MM.1S (cell line): ENCODE results near the gene HOXC11.

Source experiments
- DNase-seq: peaks from one replicate; pipeline ENCODE4 v3.0.0-alpha.2; 2015
- H2AFZ ChIP-seq: fragments of 300-600 bp; sonication (generic); 2 replicates; pipeline ENCODE4 v1.6.0; 2016; ENCODE audit warnings: antibody characterized with exemption, low read length
- H3F3A ChIP-seq: fragments of 300-600 bp; sonication (generic); 2 replicates; pipeline ENCODE4 v1.6.1; 2016; ENCODE audit warnings: mild to moderate bottlenecking, antibody characterized with exemption, low read length, moderate library complexity, mixed read lengths; ENCODE audit not compliant: insufficient read depth
- H3K27ac ChIP-seq: fragments of 300-600 bp; sonication (generic); 2 replicates; pipeline ENCODE4 v1.5.1; 2016; ENCODE audit warnings: mild to moderate bottlenecking, low read length
- H3K27me3 ChIP-seq: fragments of 300-600 bp; sonication (generic); replicated peaks from 2 replicates; pipeline ENCODE4 v1.6.0; 2016; ENCODE audit warnings: low read length; ENCODE audit not compliant: insufficient read depth
- H3K36me3 ChIP-seq: fragments of 300-600 bp; sonication (generic); replicated peaks from 2 replicates; pipeline ENCODE4 v1.6.1; 2016; ENCODE audit warnings: mild to moderate bottlenecking, low read length, mixed read lengths; ENCODE audit not compliant: insufficient read depth
- H3K4me1 ChIP-seq: fragments of 300-600 bp; sonication (generic); 2 replicates; pipeline ENCODE4 v1.6.1; 2016; ENCODE audit warnings: low read length, mixed read lengths
- H3K4me2 ChIP-seq: fragments of 300-600 bp; sonication (generic); 2 replicates; pipeline ENCODE4 v1.6.0; 2016; ENCODE audit warnings: low read depth, low read length
- H3K4me3 ChIP-seq: fragments of 300-600 bp; sonication (generic); 2 replicates; pipeline ENCODE4 v1.5.1; 2016; ENCODE audit warnings: low read length, mixed read lengths
- H3K79me2 ChIP-seq: fragments of 300-600 bp; sonication (generic); 2 replicates; pipeline ENCODE4 v1.6.1; 2016; ENCODE audit warnings: mixed run types, low read length, mixed read lengths
- H3K9ac ChIP-seq: fragments of 300-600 bp; sonication (generic); 2 replicates; pipeline ENCODE4 v1.6.1; 2016; ENCODE audit warnings: low read length, mixed read lengths
- H3K9me2 ChIP-seq: fragments of 300-600 bp; sonication (generic); replicated peaks from 2 replicates; pipeline ENCODE4 v1.6.1; 2016; ENCODE audit warnings: mild to moderate bottlenecking, low read length, mixed read lengths; ENCODE audit not compliant: insufficient read depth
- H3K9me3 ChIP-seq: fragments of 300-600 bp; sonication (generic); replicated peaks from 2 replicates; pipeline ENCODE4 v1.6.1; 2016; ENCODE audit warnings: mild to moderate bottlenecking, low read length, mixed read lengths; ENCODE audit not compliant: insufficient read depth
- H4K20me1 ChIP-seq: fragments of 300-600 bp; sonication (generic); 2 replicates; pipeline ENCODE4 v1.6.1; 2016; ENCODE audit warnings: mild to moderate bottlenecking, low read length, moderate library complexity, mixed read lengths; ENCODE audit not compliant: insufficient read depth
- CTCF ChIP-seq: fragments of 300-600 bp; sonication (generic); IDR thresholded peaks from 2 replicates; pipeline ENCODE4 v1.5.1; 2016; ENCODE audit warnings: antibody characterized with exemption, low read length, mixed read lengths
- EZH2 ChIP-seq: fragments of 300-600 bp; sonication (generic); optimal IDR thresholded peaks from 2 replicates; pipeline ENCODE3; 2017; ENCODE audit warnings: low read depth, mild to moderate bottlenecking, antibody characterized with exemption, low read length, mixed read lengths
- EZH2phosphoT487 ChIP-seq: fragments of 300-600 bp; sonication (generic); IDR thresholded peaks from 2 replicates; pipeline ENCODE4 v1.6.1; 2018; ENCODE audit warnings: antibody characterized with exemption, low read length

HOXC11 gene

GRCh38 chr12:53939141-53940108, 33.5 kb upstream of the HOXC11 start:
- no peaks in the 10 kb centered on the region for H3K9me2 ChIP-seq
- H3K4me3 ChIP-seq, result no peak overlapping the region
- peaks cover 94% of the 10 kb centered on the region for H3K27me3 ChIP-seq
- no peak overlapping the region for H3K9ac ChIP-seq
- no peak overlapping the region for H3K4me2 ChIP-seq
- H3K27ac ChIP-seq, result no peak overlapping the region
- no peaks in the 10 kb centered on the region for H3F3A ChIP-seq
- no peaks in the 10 kb centered on the region for H3K9me3 ChIP-seq
- H3K4me1 ChIP-seq, result no peaks in the 10 kb centered on the region
- no peaks in the 10 kb centered on the region for H3K79me2 ChIP-seq
- no peaks in the 10 kb centered on the region for H3K36me3 ChIP-seq
- no peak for DNase-seq
- no peak overlapping the region for H2AFZ ChIP-seq
- TF ChIP-seq EZH2phosphoT487 (no peak), EZH2 (no peak), CTCF (no peak)
- H4K20me1 ChIP-seq, result no peaks in the 10 kb centered on the region

GRCh38 chr12:53940443-53941014, 32.4 kb upstream of the HOXC11 start:
- Histone ChIP-seq H3K27ac (no peak overlapping the region), H4K20me1 (no peaks in the 10 kb centered on the region), H3K4me1 (no peaks in the 10 kb centered on the region), H3K27me3 (peaks cover 94% of the 10 kb centered on the region), H3K4me2 (no peak overlapping the region), H3F3A (no peaks in the 10 kb centered on the region), H2AFZ (no peak overlapping the region), H3K79me2 (no peaks in the 10 kb centered on the region), H3K9me3 (no peaks in the 10 kb centered on the region), H3K9ac (no peak overlapping the region), H3K9me2 (no peaks in the 10 kb centered on the region), H3K36me3 (no peaks in the 10 kb centered on the region), H3K4me3 (no peak overlapping the region)
- TF ChIP-seq CTCF, result no peak
- no peak for TF ChIP-seq EZH2
- TF ChIP-seq EZH2phosphoT487, result peak; percentile 58; the same call in 1 of the 2 replicates
- DNase-seq, result no peak

GRCh38 chr12:53941187-53941586, 31.7 kb upstream of the HOXC11 start:
- H2AFZ ChIP-seq, result no peak overlapping the region
- H3K4me2 ChIP-seq, result no peak overlapping the region
- no peaks in the 10 kb centered on the region for H3K4me1 ChIP-seq
- no peaks in the 10 kb centered on the region for H3K36me3 ChIP-seq
- H3K9me2 ChIP-seq, result no peaks in the 10 kb centered on the region
- no peak for TF ChIP-seq CTCF
- no peak for TF ChIP-seq EZH2phosphoT487
- TF ChIP-seq EZH2, result no peak
- no peak overlapping the region for H3K4me3 ChIP-seq
- no peaks in the 10 kb centered on the region for H3F3A ChIP-seq
- no peak for DNase-seq
- H3K27me3 ChIP-seq, result peaks cover 94% of the 10 kb centered on the region
- H3K9ac ChIP-seq, result no peak overlapping the region
- no peaks in the 10 kb centered on the region for H4K20me1 ChIP-seq
- no peaks in the 10 kb centered on the region for H3K9me3 ChIP-seq
- no peak overlapping the region for H3K27ac ChIP-seq
- no peaks in the 10 kb centered on the region for H3K79me2 ChIP-seq
